SJSA1 (cell line): ENCODE results near the gene CLNK. TPM values are rescaled to one million over a fixed set of nuclear protein-coding genes. Genes with fewer than 3 reads are reported as not detected.

Experiments
- DNase-seq, 2 experiments: peaks; one replicate each; pipeline ENCODE4 v3.0.0-alpha.2; 2015 to 2020; ENCODE audit warnings: low spot score in 2 of 2, low read depth in 1 of 2
- H3K27ac ChIP-seq: fragments of 250-450 bp; sonication (Bioruptor Pico); 2 replicates; pipeline ENCODE4 v1.5.1; 2020; ENCODE audit warnings: mild to moderate bottlenecking, moderate library complexity
- H3K27me3 ChIP-seq: fragments of 250-450 bp; sonication (Bioruptor Pico); replicated peaks from 2 replicates; pipeline ENCODE4 v1.5.1; 2020; ENCODE audit warnings: mild to moderate bottlenecking, moderate library complexity
- H3K36me3 ChIP-seq: fragments of 250-450 bp; sonication (Bioruptor Pico); 2 replicates; pipeline ENCODE4 v1.5.1; 2020; ENCODE audit warnings: mild to moderate bottlenecking
- H3K4me1 ChIP-seq: fragments of 250-450 bp; sonication (Bioruptor Pico); replicated peaks from 2 replicates; pipeline ENCODE4 v1.6.1; 2021; ENCODE audit warnings: mild to moderate bottlenecking
- H3K4me3 ChIP-seq: fragments of 250-450 bp; sonication (Bioruptor Pico); 2 replicates; pipeline ENCODE4 v1.5.1; 2020; ENCODE audit warnings: mild to moderate bottlenecking
- H3K9me3 ChIP-seq: fragments of 250-450 bp; sonication (Bioruptor Pico); replicated peaks from 2 replicates; pipeline ENCODE4 v1.5.1; 2020; ENCODE audit warnings: mild to moderate bottlenecking
- total RNA-seq: library from RNA; depleted of rRNA; stranded (reverse); fragments of >200 nt; shearing (Covaris generic); gene quantifications from 2 replicates; pipeline ENCODE4 v1.2.3, GENCODE V29; 2014

Gene CLNK
- total RNA-seq, 1 experiment from 2014 or later, result not detected

GRCh38 chr4:10664408-10664807 is 20.2 kb downstream of the CLNK start:
- Histone ChIP-seq H3K27ac (no peak overlapping the region), H3K9me3 (no peaks in the 10 kb centered on the region), H3K27me3 (no peaks in the 10 kb centered on the region), H3K36me3 (no peaks in the 10 kb centered on the region), H3K4me3 (no peak overlapping the region), H3K4me1 (no peaks in the 10 kb centered on the region)
- DNase-seq, result peak in 1 of 2 experiments; percentile 4

- Histone ChIP-seq H3K4me1 (no peaks in the 10 kb centered on the region), H3K36me3 (no peaks in the 10 kb centered on the region), H3K4me3 (no peak overlapping the region), H3K27me3 (no peaks in the 10 kb centered on the region), H3K9me3 (no peaks in the 10 kb centered on the region), H3K27ac (no peak overlapping the region)
- DNase-seq, result no peak
Measured at GRCh38 chr4:10662937-10663336, 21.6 kb downstream of the CLNK start.

GRCh38 chr4:10661047-10661446 is 23.5 kb downstream of the CLNK start:
- Histone ChIP-seq H3K4me1 (peaks cover 8% of the 10 kb centered on the region), H3K27me3 (no peaks in the 10 kb centered on the region), H3K27ac (no peak overlapping the region), H3K4me3 (no peak overlapping the region), H3K9me3 (no peaks in the 10 kb centered on the region), H3K36me3 (no peaks in the 10 kb centered on the region)
- DNase-seq, result no peak

GRCh38 chr4:10659251-10659650 is 25.3 kb downstream of the CLNK start:
- H3K9me3 ChIP-seq, result no peaks in the 10 kb centered on the region
- H3K4me3 ChIP-seq, result no peak overlapping the region
- H3K27me3 ChIP-seq, result no peaks in the 10 kb centered on the region
- peaks cover 8% of the 10 kb centered on the region for H3K4me1 ChIP-seq
- DNase-seq, result no peak
- H3K27ac ChIP-seq, result no peak overlapping the region
- no peaks in the 10 kb centered on the region for H3K36me3 ChIP-seq

GRCh38 chr4:10656988-10657387 is 27.6 kb downstream of the CLNK start:
- no peak for DNase-seq
- no peak overlapping the region for H3K4me3 ChIP-seq
- H3K27me3 ChIP-seq, result no peaks in the 10 kb centered on the region

GRCh38 chr4:10656420-10656819 is 28.1 kb downstream of the CLNK start:
- Histone ChIP-seq H3K4me1 (peaks cover 8% of the 10 kb centered on the region), H3K27me3 (no peaks in the 10 kb centered on the region), H3K9me3 (no peaks in the 10 kb centered on the region), H3K4me3 (no peak overlapping the region), H3K36me3 (no peaks in the 10 kb centered on the region), H3K27ac (peak overlapping the region; percentile 42; the same call in 1 of the 2 replicates)
- no peak for DNase-seq

More at GRCh38 chr4:10656988-10657387, 27.6 kb downstream of the CLNK start:
- no peaks in the 10 kb centered on the region for H3K36me3 ChIP-seq
- no peak overlapping the region for H3K27ac ChIP-seq
- H3K9me3 ChIP-seq, result no peaks in the 10 kb centered on the region
- peaks cover 8% of the 10 kb centered on the region for H3K4me1 ChIP-seq

- H3K4me1 ChIP-seq, result peaks cover 8% of the 10 kb centered on the region
- no peaks in the 10 kb centered on the region for H3K27me3 ChIP-seq
- no peaks in the 10 kb centered on the region for H3K36me3 ChIP-seq
- H3K4me3 ChIP-seq, result peak overlapping the region; percentile 17
- peak overlapping the region; percentile 74 for H3K27ac ChIP-seq
- DNase-seq, result peak in 1 of 2 experiments; percentile 67
- H3K9me3 ChIP-seq, result no peaks in the 10 kb centered on the region
Measured at GRCh38 chr4:10655968-10656367, 28.6 kb downstream of the CLNK start.

- H3K27ac ChIP-seq, result no peak overlapping the region
- no peak overlapping the region for H3K4me3 ChIP-seq
- H3K9me3 ChIP-seq, result no peaks in the 10 kb centered on the region
Measured at GRCh38 chr4:10648479-10648878, 36.1 kb downstream of the CLNK start.

GRCh38 chr4:10647846-10648245 is 36.7 kb downstream of the CLNK start:
- Histone ChIP-seq H3K9me3 (no peaks in the 10 kb centered on the region), H3K27ac (no peak overlapping the region), H3K27me3 (no peaks in the 10 kb centered on the region), H3K4me1 (no peaks in the 10 kb centered on the region), H3K4me3 (no peak overlapping the region), H3K36me3 (no peaks in the 10 kb centered on the region)
- DNase-seq, result no peak

More at GRCh38 chr4:10648479-10648878, 36.1 kb downstream of the CLNK start:
- no peaks in the 10 kb centered on the region for H3K36me3 ChIP-seq
- no peak for DNase-seq
- no peaks in the 10 kb centered on the region for H3K4me1 ChIP-seq
- H3K27me3 ChIP-seq, result no peaks in the 10 kb centered on the region

- peaks cover 6% of the 10 kb centered on the region for H3K4me1 ChIP-seq
- DNase-seq, result no peak
- H3K4me3 ChIP-seq, result no peak overlapping the region
- no peaks in the 10 kb centered on the region for H3K9me3 ChIP-seq
- H3K27ac ChIP-seq, result no peak overlapping the region
- no peaks in the 10 kb centered on the region for H3K27me3 ChIP-seq
- no peaks in the 10 kb centered on the region for H3K36me3 ChIP-seq
Measured at GRCh38 chr4:10643600-10644425, 40.8 kb downstream of the CLNK start.

- Histone ChIP-seq H3K9me3 (no peaks in the 10 kb centered on the region), H3K36me3 (no peaks in the 10 kb centered on the region), H3K27ac (no peak overlapping the region), H3K27me3 (no peaks in the 10 kb centered on the region), H3K4me1 (peaks cover 21% of the 10 kb centered on the region), H3K4me3 (no peak overlapping the region)
- DNase-seq, result no peak
Measured at GRCh38 chr4:10640561-10641201, 43.9 kb downstream of the CLNK start.

GRCh38 chr4:10639664-10640063 is 44.9 kb downstream of the CLNK start:
- Histone ChIP-seq H3K36me3 (no peaks in the 10 kb centered on the region), H3K27ac (no peak overlapping the region), H3K27me3 (no peaks in the 10 kb centered on the region), H3K4me3 (no peak overlapping the region), H3K4me1 (peaks cover 23% of the 10 kb centered on the region), H3K9me3 (no peaks in the 10 kb centered on the region)
- DNase-seq, result no peak

GRCh38 chr4:10639100-10639499 is 45.5 kb downstream of the CLNK start:
- DNase-seq, result peak in 1 of 2 experiments; percentile 41
- Histone ChIP-seq H3K4me1 (peaks cover 23% of the 10 kb centered on the region), H3K27ac (no peak overlapping the region), H3K27me3 (no peaks in the 10 kb centered on the region), H3K9me3 (no peaks in the 10 kb centered on the region), H3K4me3 (no peak overlapping the region), H3K36me3 (no peaks in the 10 kb centered on the region)

GRCh38 chr4:10635091-10635490 is 49.5 kb downstream of the CLNK start:
- DNase-seq, result no peak
- Histone ChIP-seq H3K27ac (no peak overlapping the region), H3K9me3 (no peaks in the 10 kb centered on the region), H3K27me3 (no peaks in the 10 kb centered on the region), H3K36me3 (no peaks in the 10 kb centered on the region), H3K4me3 (no peak overlapping the region), H3K4me1 (peaks cover 23% of the 10 kb centered on the region)
